Gastroesophageal sphincter (tissue), 3 donors: ENCODE data around the gene COL19A1.

Experiments used
- CTCF ChIP-seq, 4 experiments: fragments of 200-600 bp in 2 of 4; fragments of 450-650 bp in 2 of 4; sonication (generic) in 1 of 4; IDR thresholded peaks; one replicate each; pipeline ENCODE4 v1.5.1; 2017 to 2019; ENCODE audit warnings: antibody characterized with exemption in 4 of 4, mild to moderate bottlenecking in 2 of 4, moderate library complexity in 2 of 4
- POLR2A ChIP-seq, 2 donors: fragments of 450-650 bp; IDR thresholded peaks; one replicate each; pipeline ENCODE4 v1.6.1; 2017; ENCODE audit warnings: antibody characterized with exemption in 2 of 2, mild to moderate bottlenecking in 2 of 2, moderate library complexity in 1 of 2
- POLR2AphosphoS5 ChIP-seq: sonication (generic); formaldehyde crosslinking; IDR thresholded peaks from one replicate; pipeline ENCODE4 v1.6.1; 2017; ENCODE audit warnings: antibody characterized with exemption

GRCh38 chr6:70157086-70157485, 290.7 kb downstream of the COL19A1 start:
- TF ChIP-seq POLR2A (IDR thresholded peaks at IDR 0.05) (no peak), CTCF (IDR thresholded peaks at IDR 0.05) (no peak), POLR2AphosphoS5 (no peak)
